Islet of Langerhans (tissue), 1 donor: ENCODE measurements around the gene KCNJ15.
"Not testable (repeated sequence)": the region's sequence is repeated elsewhere in the genome, so short reads cannot be mapped to it uniquely, and the experiment has no call there.

Source experiments
- FAIRE-seq: peaks from one replicate; lab custom pipeline; 2011; peaks lifted over from hg19 to GRCh38; lab: Jason Lieb, UNC

Gene KCNJ15

GRCh38 chr21:38256599-38257302 lies at the start of gene KCNJ15:
Gene KCNJ15 (plus strand): TSS chr21:38256991. CDS start chr21:38299262, 42,271 bp downstream.
- FAIRE-seq: no peak

DNA sequence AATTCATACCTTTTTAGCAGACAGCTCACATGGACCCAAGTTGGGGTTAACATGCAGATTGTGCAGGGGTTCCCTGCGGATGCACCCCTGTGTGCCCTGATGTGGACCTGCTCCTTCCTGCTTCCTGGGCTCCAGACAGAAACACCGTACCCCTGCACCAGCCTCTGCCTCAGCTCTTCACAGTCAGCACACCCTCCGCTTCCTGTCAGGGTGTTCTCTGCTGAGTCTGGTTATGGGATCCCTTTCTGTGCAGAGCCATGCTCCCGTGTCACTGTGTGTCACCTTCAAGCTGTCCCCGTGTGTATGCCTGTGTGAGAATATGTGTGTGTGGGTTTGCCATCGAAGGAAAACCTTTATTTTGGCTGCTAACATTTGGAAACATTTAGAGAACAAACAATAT lies 48.7 kb upstream of the KCNJ15 start:
- FAIRE-seq: no peak

DNA sequence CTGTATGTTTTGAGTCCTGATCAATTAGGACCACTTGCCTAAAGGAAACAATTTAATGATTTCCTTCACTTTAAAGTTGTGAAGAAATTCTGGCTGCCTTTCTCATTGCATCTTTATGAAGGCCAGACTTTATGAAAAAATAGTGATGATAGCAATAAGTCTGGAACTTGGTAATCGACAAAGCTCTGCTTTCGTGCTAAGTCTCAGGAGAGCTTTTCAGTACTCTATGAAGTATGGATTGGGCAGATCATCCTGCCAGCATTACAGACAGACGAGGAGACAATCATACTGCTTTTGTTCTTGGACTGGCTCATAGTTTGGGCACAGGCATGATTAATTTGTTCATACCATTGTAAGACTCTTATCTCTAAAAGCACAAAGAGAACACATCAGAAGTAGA lies 45.5 kb upstream of the KCNJ15 start:
- no peak for FAIRE-seq

- no peak for FAIRE-seq
Measured at GRCh38 chr21:38212706-38213105, 44.1 kb upstream of the KCNJ15 start.

- FAIRE-seq: no peak
Measured at GRCh38 chr21:38219049-38219628, 37.7 kb upstream of the KCNJ15 start.

DNA sequence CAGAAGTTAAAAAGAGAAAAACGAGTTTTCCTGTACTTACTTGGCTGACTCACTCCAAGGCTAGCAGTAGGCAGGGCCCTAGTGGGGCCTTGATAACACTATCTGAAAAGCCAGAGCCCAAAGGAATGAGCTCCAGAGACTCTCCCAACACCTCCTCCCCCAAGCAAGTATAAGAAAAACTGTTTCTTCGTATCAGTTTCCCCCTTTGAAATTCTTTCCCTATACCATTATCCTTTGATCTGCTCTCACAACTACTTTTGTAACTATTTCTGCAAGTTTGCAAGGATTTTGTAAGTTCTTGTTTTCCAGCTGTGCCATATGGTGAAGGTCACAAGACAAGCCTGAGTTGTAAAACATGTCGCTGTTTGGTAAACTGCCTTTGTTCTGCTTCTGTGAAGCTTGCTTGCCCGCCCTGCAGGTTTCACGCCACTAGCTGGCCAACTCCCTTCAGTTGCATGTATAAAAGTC lies 36.5 kb upstream of the KCNJ15 start:
- no peak for FAIRE-seq

DNA sequence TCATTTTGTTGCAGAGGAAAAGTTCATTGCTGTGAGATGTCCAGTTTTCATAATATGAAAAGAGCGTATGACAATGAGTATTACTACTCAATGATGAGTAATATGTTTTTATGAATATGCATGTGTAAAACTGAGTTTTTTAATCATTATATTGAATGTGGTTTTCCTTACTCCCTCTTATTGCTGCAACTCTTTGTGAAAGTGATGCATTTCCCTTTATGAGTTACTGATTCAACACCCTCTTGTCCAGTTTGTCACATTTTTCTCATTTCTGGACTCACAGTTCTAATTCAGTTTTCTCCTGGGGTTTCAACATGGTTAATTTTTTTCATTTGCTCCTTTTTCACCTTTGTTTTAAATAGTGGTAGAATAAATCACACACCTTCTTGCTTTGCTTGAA lies 35.2 kb upstream of the KCNJ15 start:
- FAIRE-seq: no peak

GRCh38 chr21:38223893-38224540 lies 32.8 kb upstream of the KCNJ15 start:
- FAIRE-seq: no peak

GRCh38 chr21:38227401-38227800 lies 29.4 kb upstream of the KCNJ15 start:
- no peak for FAIRE-seq

- no peak for FAIRE-seq
Measured at GRCh38 chr21:38228115-38228514, 28.7 kb upstream of the KCNJ15 start.

GRCh38 chr21:38228537-38228936 lies 28.3 kb upstream of the KCNJ15 start:
- no peak for FAIRE-seq

- no peak for FAIRE-seq
Measured at GRCh38 chr21:38229260-38229877, 27.4 kb upstream of the KCNJ15 start.

GRCh38 chr21:38234395-38235142 lies 22.2 kb upstream of the KCNJ15 start:
- no peak for FAIRE-seq

- not testable (repeated sequence) for FAIRE-seq
Measured at GRCh38 chr21:38235251-38235650, 21.5 kb upstream of the KCNJ15 start.

DNA sequence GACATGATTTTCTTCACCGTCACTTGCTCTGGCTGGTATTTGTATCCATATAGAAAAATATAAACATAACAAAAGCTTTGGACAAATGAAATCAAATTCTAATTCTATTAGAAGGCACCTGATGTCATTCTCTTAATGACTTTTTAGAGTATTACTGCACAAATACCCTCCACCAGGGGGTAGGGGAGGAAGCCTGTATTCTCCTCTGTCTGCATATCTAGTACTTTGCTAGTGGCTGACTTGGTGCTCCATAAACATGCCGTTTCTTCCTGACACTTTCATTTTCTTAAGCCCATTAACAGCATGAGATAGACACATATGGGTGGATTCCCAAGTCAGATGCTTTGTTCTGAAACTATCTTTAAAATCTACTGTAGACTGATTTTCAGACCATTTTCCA lies 20.6 kb upstream of the KCNJ15 start:
- no peak for FAIRE-seq

- FAIRE-seq: no peak
Measured at GRCh38 chr21:38239672-38240071, 17.1 kb upstream of the KCNJ15 start.

GRCh38 chr21:38240129-38240528 lies 16.7 kb upstream of the KCNJ15 start:
- no peak for FAIRE-seq

- FAIRE-seq: no peak
Measured at GRCh38 chr21:38241029-38241740, 15.6 kb upstream of the KCNJ15 start.

DNA sequence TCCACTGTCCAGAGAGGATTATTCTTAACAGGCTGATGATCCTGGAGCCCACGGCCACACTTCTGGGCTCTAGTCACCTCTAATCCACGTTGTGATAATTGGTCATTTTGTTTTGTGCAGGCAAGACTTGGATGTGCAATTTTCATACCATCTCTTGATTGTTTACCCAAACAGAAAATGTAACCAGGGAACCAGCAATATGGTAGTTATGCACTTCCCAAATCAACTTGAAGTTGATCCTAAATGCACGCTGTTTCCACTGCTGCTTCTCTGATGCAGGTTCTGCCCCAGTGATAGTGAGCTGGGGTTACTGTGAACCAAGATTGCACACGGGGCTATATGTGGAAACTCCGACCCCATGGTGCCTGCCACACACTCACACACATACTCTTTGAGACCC lies 14.7 kb upstream of the KCNJ15 start:
- FAIRE-seq: no peak

DNA sequence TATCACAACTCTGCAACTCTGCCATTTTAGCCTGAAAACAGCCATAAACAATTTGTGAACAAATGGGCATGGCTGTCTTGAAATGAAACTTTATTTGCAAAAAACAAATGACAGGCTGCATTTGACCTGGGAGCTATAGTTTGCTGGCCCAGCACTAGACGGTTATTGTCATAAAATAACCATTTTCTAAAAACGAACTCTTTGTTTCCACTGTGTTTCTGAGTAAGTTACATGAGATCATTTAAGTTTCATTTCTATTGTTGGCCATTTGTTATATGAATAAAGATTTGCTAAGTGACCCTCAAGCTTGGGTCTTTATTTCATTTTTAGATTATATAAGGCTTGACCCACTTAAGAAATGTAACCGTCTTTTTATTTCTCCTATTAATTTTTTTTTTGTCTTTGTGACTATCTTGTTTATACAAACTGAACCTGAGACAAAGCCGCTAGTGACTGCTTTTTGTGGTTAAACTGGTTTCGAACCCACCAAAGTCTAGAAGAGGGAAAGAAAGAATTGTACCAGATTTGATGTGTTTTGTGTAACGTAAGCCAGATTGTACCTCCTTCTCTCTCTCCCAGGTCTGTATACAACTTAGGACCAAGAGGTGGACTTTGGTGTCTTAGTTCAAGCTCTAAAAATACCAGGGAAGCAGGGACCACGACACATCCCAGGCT lies 12.9 kb upstream of the KCNJ15 start:
- no peak for FAIRE-seq

DNA sequence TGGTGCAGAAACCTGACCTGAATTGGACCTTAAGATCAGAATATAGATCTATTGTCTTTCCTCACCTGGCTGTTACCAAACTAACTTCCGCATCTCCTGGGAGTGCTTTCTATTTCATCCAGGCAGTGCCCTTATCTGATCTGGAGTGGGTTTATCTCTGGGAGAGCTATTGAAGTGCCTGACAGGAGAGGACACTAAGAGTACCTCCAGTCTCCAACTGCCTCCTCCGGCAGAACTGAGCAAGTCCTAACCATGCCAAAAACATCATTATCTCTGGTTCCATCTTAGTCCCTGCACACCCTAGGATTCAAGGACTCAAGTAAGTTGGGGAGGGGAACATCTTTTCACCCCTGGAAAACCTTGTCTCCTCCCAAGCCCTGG lies 12.4 kb upstream of the KCNJ15 start:
- FAIRE-seq: no peak
